ENCODE measurements around the gene ZKSCAN2.

The ZKSCAN2 gene

DNA sequence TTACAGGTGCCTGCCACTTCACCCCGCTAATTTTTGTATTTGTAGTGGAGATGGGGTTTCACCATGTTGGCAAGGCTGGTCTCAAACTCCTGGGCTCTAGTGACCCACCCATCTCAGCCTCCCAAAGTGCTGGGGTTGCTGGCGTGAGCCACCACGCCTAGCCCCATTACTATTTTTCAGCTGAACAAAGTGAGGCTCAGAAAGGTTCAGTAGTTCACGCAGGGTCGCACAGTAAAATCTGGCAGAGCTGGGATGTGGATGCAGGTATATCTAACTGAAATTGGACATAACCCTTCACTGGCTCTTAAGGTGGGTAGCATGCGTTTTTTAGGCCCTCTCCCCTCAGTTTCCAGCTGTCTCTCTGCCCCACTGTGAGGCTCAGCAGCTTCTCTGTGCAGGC, 33.7 kb downstream of the ZKSCAN2 start:
- DNase-seq (ENCODE audit: low spot score): no peak

DNA sequence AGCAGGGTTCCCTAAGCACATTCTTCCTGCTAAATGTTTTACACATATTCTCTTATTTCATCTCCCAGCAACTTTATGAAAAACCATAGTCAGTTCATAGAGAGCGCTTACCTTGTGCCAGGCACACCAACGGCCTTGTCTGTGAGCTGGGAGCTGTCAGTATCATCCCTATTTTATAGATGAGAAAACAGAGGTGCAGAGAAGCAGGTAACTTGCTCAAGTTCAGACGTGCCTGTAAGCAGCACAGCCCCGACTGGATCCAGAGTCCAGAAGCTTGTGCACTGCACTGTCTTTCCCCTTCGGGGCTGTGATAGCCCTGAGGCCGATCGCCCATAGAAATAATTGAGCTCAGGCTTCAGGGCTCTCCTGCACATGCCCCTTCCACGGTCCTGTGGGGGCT, 34.7 kb downstream of the ZKSCAN2 start:
- DNase-seq (ENCODE audit: low spot score): no peak

GRCh38 chr16:25219070-25219737, 38.4 kb downstream of the ZKSCAN2 start:
- no peak for DNase-seq (ENCODE audit: low spot score)

DNA sequence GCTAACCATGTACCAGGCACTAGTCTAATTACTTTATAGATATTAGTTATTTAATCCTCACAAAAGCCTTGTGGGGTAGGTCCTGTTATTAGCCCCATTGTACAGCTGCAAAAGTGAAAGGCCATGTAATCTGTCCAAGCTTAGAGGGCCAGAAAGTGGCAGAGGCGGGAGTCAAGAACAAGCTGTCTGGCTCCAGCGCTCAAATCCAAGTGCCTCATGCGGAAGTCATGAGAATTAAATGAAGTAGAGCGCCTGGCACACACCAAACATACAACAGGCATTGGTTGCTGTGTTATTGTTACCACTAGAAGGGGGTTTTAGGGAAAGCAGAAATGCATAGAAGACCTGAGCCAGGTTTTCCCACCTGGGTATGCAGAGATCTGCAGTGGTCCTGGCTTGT, 39.7 kb downstream of the ZKSCAN2 start:
- DNase-seq (ENCODE audit: low spot score): no peak

DNA sequence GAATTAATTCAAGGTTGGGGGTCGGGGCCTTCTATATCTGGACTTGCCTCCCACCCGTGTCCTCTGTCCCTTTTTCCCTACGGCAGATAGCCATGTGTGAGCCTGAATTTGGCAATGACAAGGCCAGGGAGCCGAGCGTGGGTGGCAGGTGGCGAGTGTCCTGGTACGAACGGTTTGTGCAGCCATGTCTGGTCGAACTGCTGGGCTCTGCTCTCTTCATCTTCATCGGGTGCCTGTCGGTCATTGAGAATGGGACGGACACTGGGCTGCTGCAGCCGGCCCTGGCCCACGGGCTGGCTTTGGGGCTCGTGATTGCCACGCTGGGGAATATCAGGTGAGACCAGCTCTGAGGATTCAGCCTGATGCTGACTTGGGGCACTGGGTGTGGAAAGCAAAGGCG, 40.5 kb downstream of the ZKSCAN2 start:
- DNase-seq (ENCODE audit: low spot score): no peak

GRCh38 chr16:25213709-25214397, 43.8 kb downstream of the ZKSCAN2 start:
- DNase-seq (ENCODE audit: low spot score): no peak

DNA sequence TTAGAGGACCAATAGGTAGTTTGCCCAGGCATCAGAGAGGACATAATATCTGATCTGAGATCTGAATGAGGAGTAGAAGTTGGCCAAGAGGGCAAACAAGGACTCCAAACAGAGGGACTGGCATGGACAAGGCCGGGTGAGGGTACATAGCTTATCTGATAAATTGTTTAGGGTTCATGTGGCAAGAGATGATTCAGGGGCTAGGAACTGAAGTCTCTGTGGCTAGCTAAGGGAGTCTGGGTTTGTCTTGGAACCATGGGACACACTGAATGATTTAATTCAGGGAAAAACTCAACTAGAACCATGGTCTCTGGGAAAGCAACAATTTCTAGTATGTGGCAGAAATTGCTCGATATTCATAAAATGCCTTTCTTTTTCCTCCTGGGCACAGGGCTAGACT, 45.0 kb downstream of the ZKSCAN2 start:
- no peak for DNase-seq (ENCODE audit: low spot score)

GRCh38 chr16:25210758-25211157, 46.9 kb downstream of the ZKSCAN2 start:
- DNase-seq (ENCODE audit: low spot score): no peak

DNA sequence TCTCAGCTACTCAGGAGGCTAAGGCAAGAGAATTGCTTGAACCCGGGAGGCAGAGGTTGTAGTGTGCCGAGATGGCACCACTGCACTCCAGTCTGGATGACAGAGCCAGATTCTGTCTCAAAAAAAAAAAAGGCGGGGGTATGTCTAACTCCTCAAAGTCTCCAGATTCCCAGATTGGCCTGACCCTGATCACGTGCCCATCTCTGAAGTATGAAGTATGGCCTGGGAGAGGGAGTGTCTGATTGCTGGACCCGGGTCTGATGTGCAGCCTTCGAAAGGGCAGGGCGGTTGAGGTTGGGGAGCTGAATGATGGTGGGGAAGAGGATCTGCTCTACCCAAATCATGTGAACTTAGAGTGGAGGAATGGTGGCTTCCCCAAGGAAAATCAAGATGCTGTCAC, 58.2 kb downstream of the ZKSCAN2 start:
- DNase-seq (ENCODE audit: low spot score): no peak

GRCh38 chr16:25198021-25198420, 59.6 kb downstream of the ZKSCAN2 start:
- no peak for DNase-seq (ENCODE audit: low spot score)

DNA sequence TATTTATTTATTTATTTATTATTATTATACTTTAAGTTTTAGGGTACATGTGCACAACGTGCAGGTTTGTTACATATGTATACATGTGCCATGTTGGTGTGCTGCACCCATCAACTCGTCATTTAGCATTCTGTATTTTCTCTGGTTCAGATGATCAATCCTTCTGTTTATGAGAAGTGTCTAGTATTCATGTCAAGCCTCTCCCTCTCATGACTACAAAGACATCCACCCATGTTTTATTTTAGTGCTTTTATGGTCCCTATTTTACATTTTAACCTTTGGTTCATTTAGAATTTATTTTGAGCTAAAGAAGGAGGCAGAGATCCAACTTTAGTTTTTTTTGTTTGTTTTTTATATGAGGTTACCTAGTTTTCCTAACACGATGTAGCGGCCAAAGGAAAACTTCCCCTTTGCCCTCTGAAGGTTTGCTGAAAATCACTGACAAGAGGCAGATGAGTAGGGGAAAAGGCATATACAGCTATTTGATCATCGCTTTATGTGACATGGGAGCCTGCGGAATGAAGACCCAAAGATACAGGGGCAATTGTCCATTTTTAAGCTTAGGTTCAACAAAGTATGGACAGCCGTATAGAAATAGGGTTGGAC, 63.3 kb downstream of the ZKSCAN2 start:
- DNase-seq (ENCODE audit: low spot score): no peak

DNA sequence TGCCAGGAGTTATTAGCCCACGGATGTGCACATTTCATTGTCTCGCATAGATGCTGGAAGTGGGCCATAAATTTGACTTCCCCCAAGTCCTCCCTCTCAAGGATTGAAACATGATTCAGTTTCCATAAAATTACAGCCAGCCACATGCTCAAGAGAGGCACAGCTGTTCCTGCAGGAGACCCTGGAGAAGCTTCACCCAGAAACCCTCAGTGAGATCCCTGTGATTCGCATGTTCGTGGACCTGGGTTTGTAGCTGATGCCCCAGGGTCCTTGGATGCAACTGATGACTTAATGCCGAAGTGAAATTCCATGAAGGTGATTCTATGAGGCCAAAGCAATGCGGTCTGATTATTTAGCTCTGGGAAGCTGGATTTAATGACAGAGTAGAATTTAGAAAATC, 65.5 kb downstream of the ZKSCAN2 start:
- DNase-seq (ENCODE audit: low spot score): no peak

DNA sequence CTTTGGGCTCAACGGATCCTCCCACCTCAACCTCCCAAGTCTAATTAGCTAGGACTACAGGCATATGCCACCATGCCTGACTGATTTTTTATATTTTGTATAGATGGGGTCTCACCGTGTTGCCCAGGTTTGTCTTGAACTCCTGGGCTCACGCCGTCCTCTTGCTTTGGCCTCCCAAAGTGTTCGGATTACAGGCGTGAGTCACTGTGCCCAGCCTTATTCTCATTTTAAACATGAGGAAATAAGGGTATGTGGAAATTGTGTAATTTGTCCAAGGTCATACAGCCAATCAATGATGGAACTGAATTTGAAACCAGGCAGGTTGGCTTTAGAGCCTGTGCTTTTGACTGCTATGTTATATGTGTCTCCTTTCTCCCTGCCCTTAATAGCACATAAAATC, 68.3 kb downstream of the ZKSCAN2 start:
- no peak for DNase-seq (ENCODE audit: low spot score)

DNA sequence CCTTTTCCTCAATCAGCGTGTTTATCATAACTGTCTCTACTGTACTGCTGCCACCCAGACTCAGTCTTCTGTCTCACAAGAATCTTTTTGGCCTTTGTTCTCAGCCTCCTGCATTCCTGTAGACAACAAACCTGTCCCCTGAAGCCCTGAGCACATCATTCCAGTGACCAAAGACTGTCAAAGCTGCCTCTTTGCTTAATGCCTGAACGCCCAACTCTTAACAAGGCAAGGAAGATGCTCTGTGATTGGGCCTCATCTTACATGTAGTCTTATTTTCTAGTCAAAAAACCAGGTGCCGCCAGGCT, 70.2 kb downstream of the ZKSCAN2 start:
- no peak for DNase-seq (ENCODE audit: low spot score)
